Kidney (tissue), 14 donors: Measurements from ENCODE around the gene TLE5. TPM values are rescaled to one million over a fixed set of nuclear protein-coding genes. Genes with fewer than 3 reads are reported as not detected.

Source experiments
- DNase-seq, 5 donors: peaks; one replicate each; pipeline ENCODE4 v3.0.0-alpha.2; 2013 to 2020
- FAIRE-seq: peaks from 2 replicates; lab custom pipeline; 2012; peaks lifted over from hg19 to GRCh38; lab: Jason Lieb, UNC
- H3K27ac ChIP-seq, 2 donors: one replicate each; pipeline ENCODE4 v1.7.0; 2013; ENCODE audit warnings: low read depth in 2 of 2, low read length in 2 of 2, inconsistent platforms in 1 of 2
- H3K27me3 ChIP-seq: one replicate; pipeline ENCODE4 v1.7.1; 2013; ENCODE audit warnings: low read length, inconsistent platforms; ENCODE audit not compliant: control insufficient read depth, insufficient read depth
- H3K36me3 ChIP-seq, 3 donors: one replicate each; pipeline versions ENCODE4 v1.7.0 to v1.7.1; 2013; ENCODE audit warnings: low read length in 3 of 3, control low read depth in 1 of 3, inconsistent platforms in 1 of 3; ENCODE audit not compliant: insufficient read depth in 3 of 3, control insufficient read depth in 2 of 3
- H3K4me1 ChIP-seq, 3 donors: one replicate each; pipeline versions ENCODE4 v1.7.0 to v1.7.1; 2013; ENCODE audit warnings: low read length in 3 of 3, inconsistent platforms in 1 of 3, low read depth in 1 of 3; ENCODE audit not compliant: control insufficient read depth in 2 of 3, insufficient read depth in 2 of 3
- H3K4me3 ChIP-seq, 3 donors: one replicate each; pipeline versions ENCODE4 v1.7.0 to v1.8.1; 2013; ENCODE audit warnings: low read length in 3 of 3, control low read depth in 1 of 3, inconsistent platforms in 1 of 3
- H3K9ac ChIP-seq, 3 donors: one replicate each; pipeline versions ENCODE4 v1.7.0 to v1.7.1; 2013; ENCODE audit warnings: low read length in 3 of 3, control low read depth in 1 of 3, inconsistent platforms in 1 of 3
- H3K9me3 ChIP-seq, 3 donors: one replicate each; pipeline versions ENCODE4 v1.7.0 to v1.7.1; 2013; ENCODE audit warnings: low read length in 3 of 3, control low read depth in 1 of 3, inconsistent platforms in 1 of 3; ENCODE audit not compliant: control insufficient read depth in 2 of 3, insufficient read depth in 1 of 3
- CTCF ChIP-seq: IDR thresholded peaks from 3 replicates; pipeline ENCODE4 v1.5.1; 2012; ENCODE audit warnings: mild to moderate bottlenecking, moderate library complexity, borderline replicate concordance; ENCODE audit not compliant: insufficient read depth; ENCODE audit errors: extremely low read depth
- intact Hi-C: fragments of 100-400 bp; cut with DNase I; formaldehyde crosslinking; loops from one replicate; pipeline ENCODE4 v1.11.1; 2022
- polyA plus RNA-seq: library from polyadenylated mRNA; stranded (reverse); fragments of 350-450 nt; fragmentation: Illumina TruSeq; extraction: RNeasy Lipid Tissue Mini Kit (QIAGEN cat#74804); gene quantifications from one replicate; pipeline ENCODE4 v1.2.3, GENCODE V29; 2014; ENCODE audit warnings: low read depth, low replicate concordance; ENCODE audit not compliant: insufficient read depth
- total RNA-seq: library from RNA; stranded (reverse); fragmentation: NEBNext Ultra II Directional; extraction: Animal tissue kit (Norgen Biotek cat#: 25700); gene quantifications from one replicate; pipeline ENCODE4 v1.2.1, GENCODE V29; 2021
- donor health status: control.
- donor health status: control.
- donor health status: control.
- donor health status: control.
- donor health status: control.
- donor health status: DM: yes; HTN: yes; CAD: no.
- donor health status: Normal renal cell carcinoma (clear cell type).

TLE5 gene
- total and polyA plus RNA-seq, 2 donors from 2014 or later: 526 to 580 TPM

GRCh38 chr19:3057275-3057714, 5.0 kb downstream of the TLE5 start:
- Histone ChIP-seq H3K27me3 (no peaks in the 10 kb centered on the region), H3K9me3 (no peaks in the 10 kb centered on the region), H3K4me3 (no peak overlapping the region), H3K27ac (peak overlapping the region; percentile 78 to 84), H3K4me1 (peaks cover 0 to 40% (median 22%) of the 10 kb centered on the region in 3 donors), H3K9ac (peak overlapping the region in 2 of 3 donors; percentile 63 to 71), H3K36me3 (peaks cover 5 to 33% (median 16%) of the 10 kb centered on the region in 3 donors)
- peak; percentile 4 for TF ChIP-seq CTCF
- no peak for FAIRE-seq
- intact Hi-C loops: no loop called here
- peak in 4 of 5 donors; percentile 47 to 96 (median 76) for DNase-seq

GRCh38 chr19:3056417-3057088, 5.7 kb downstream of the TLE5 start:
- Histone ChIP-seq H3K9ac (no peak overlapping the region), H3K27ac (peak overlapping the region; percentile 78 to 81), H3K27me3 (no peaks in the 10 kb centered on the region), H3K9me3 (no peaks in the 10 kb centered on the region), H3K4me1 (peaks cover 0 to 40% (median 22%) of the 10 kb centered on the region in 3 donors), H3K36me3 (peaks cover 5 to 33% (median 16%) of the 10 kb centered on the region in 3 donors), H3K4me3 (no peak overlapping the region)
- FAIRE-seq (no peak), DNase-seq (peak in 2 of 5 donors; percentile 48 to 59)
- intact Hi-C loops: no loop called here
- no peak for TF ChIP-seq CTCF

GRCh38 chr19:3055741-3056416, 6.4 kb downstream of the TLE5 start:
- peak overlapping the region; percentile 32 to 81 for H3K27ac ChIP-seq
- H3K27me3 ChIP-seq: no peaks in the 10 kb centered on the region
- intact Hi-C loops: no loop called here
- peaks cover 5 to 33% (median 16%) of the 10 kb centered on the region in 3 donors for H3K36me3 ChIP-seq
- no peak overlapping the region for H3K4me3 ChIP-seq
- H3K4me1 ChIP-seq: peaks cover 0 to 37% (median 22%) of the 10 kb centered on the region in 3 donors
- TF ChIP-seq CTCF: no peak
- FAIRE-seq (no peak), DNase-seq (peak in 4 of 5 donors; percentile 63 to 96 (median 80))
- no peak overlapping the region for H3K9ac ChIP-seq
- H3K9me3 ChIP-seq: no peaks in the 10 kb centered on the region
